SK-N-MC (cell line): ENCODE data around the gene AFF4.

Experiments used
- EZH2 ChIP-seq: fragments of 200-600 bp; sonication (generic); IDR thresholded peaks from one replicate; pipeline ENCODE4 v1.6.1; 2017; ENCODE audit warnings: antibody characterized with exemption
- FOXP2 ChIP-seq: optimal IDR thresholded peaks from 2 replicates; pipeline ENCODE3; 2011; ENCODE audit warnings: mild to moderate bottlenecking, moderate library complexity; ENCODE audit not compliant: insufficient read depth; ENCODE audit errors: extremely low read length, control extremely low read depth
- POLR2AphosphoS5 ChIP-seq: IDR thresholded peaks from 2 replicates; pipeline ENCODE4 v1.6.1; 2012; ENCODE audit warnings: mild to moderate bottlenecking, low read depth, low read length, borderline replicate concordance

DNA sequence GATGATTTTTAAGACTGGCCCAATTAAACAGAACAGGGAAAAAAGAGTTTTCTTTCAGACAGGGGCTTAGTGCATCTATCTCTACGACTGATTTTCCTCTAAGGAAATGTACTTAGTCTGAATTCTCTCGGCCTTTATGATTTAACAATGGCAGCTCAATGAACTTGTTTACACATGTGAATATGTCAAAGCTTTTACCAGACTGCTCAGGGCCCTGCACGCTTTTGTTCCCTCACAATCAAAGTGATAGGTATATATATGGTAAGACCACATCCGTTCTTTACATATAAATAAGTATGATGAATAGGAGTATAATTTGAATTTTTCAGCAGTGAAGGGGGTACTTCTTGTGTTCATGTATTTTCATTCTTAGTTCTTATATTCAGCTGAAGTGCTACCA is 62.4 kb downstream of the AFF4 start:
- no peak for TF ChIP-seq POLR2AphosphoS5
- TF ChIP-seq EZH2: no peak
- no peak for TF ChIP-seq FOXP2
